Measurements from ENCODE around the gene SFRP5.

SFRP5 gene

DNA sequence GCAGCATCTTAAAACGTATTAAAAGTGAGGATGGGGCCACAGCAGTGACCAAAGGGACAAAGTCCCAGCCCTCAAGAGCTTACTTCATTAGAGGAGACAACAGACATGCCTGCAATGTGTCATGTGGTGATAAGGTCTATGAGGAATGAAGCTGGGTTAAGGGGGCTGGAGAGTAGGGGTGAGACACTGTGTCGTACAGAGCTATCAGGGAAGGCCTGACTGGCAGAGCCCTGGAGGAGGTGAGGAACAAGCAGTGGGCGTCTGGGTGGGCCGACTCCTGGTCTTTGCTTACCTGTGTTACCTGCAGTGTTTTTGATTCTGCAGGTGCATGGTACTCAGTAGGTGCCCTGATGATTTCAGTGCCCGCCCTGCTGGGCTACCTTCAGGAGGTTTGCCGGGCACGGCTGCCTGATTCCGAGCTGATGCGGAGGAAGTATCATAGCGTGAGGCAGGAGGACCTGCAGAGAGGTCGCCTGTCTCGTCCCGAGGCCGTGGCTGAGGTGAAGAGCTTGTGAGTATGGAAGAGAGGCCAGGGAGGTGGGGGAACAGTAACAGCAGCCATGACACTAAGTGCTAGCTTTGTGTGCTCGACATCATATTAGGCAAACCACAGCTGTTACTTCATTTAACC lies 27.3 kb downstream of the SFRP5 start:
- Histone ChIP-seq H4K20me1 (ENCODE audit: insufficient read depth) (no peaks in the 10 kb centered on the region), H3K27me3 (ENCODE audit: insufficient read depth, low read depth) (no peaks in the 10 kb centered on the region), H3K4me3 (IDR thresholded peaks at IDR 0.05; ENCODE audit: insufficient read depth, low read depth, low read length) (no peak overlapping the region), H3K9ac (no peak overlapping the region), H3K36me3 (ENCODE audit: insufficient read depth) (no peaks in the 10 kb centered on the region; the same call in 1 of the 2 replicates), H3K4me2 (no peak overlapping the region), H3K4me1 (ENCODE audit: low read depth, poor library complexity, severe bottlenecking) (no peaks in the 10 kb centered on the region), H2AFZ (ENCODE audit: low read depth) (no peak overlapping the region), H3K79me2 (ENCODE audit: insufficient read depth, low read depth) (peaks cover 20% of the 10 kb centered on the region; the same call in 1 of the 2 replicates), H3K27ac (no peak overlapping the region)
- TF ChIP-seq, protein P1, sequence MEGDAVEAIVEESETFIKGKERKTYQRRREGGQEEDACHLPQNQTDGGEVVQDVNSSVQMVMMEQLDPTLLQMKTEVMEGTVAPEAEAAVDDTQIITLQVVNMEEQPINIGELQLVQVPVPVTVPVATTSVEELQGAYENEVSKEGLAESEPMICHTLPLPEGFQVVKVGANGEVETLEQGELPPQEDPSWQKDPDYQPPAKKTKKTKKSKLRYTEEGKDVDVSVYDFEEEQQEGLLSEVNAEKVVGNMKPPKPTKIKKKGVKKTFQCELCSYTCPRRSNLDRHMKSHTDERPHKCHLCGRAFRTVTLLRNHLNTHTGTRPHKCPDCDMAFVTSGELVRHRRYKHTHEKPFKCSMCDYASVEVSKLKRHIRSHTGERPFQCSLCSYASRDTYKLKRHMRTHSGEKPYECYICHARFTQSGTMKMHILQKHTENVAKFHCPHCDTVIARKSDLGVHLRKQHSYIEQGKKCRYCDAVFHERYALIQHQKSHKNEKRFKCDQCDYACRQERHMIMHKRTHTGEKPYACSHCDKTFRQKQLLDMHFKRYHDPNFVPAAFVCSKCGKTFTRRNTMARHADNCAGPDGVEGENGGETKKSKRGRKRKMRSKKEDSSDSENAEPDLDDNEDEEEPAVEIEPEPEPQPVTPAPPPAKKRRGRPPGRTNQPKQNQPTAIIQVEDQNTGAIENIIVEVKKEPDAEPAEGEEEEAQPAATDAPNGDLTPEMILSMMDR (conservative IDR thresholded peaks at IDR 0.05; ENCODE audit: low read depth, low read length): no peak

DNA sequence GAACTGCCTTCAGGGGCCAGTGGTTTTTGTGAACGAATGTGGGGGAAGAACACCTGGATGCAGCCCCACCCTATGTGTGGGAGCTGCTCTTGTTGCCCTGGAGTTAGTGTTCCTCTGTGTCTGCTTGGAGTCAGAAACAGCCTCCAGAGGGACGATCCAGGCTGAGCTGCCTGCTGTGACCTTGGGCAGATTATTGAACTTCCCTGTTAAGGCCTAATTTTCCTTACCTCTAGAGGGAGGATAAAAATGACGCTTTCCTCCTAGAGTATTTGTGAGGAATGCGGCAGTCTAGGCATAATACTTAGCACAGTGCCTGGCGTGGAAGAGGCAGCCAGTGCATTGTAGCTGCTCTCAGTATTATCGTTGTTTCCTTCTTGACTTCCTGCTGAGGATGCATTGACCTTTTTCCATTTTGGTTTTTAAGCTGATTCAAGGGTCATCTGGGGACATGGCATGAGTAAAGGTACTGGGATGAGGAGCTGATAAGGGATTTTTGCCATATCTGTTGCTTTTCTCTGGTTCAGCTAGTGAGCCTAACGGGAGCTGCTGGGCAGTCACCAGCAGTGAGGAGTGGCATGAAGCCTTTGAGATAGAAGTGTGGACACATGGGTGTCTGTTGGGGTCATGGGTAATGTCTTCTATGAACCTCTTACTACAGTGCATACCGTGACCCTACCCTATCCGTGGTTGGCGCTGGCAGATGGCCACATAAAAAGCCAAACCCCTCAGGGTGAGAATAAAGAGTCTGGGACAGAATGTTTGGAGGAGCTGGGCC lies 28.4 kb downstream of the SFRP5 start:
- no peak overlapping the region for H3K4me2 ChIP-seq
- no peaks in the 10 kb centered on the region for H4K20me1 ChIP-seq (ENCODE audit: insufficient read depth)
- H3K27ac ChIP-seq: no peak overlapping the region
- peaks cover 4% of the 10 kb centered on the region for H3K4me1 ChIP-seq (ENCODE audit: low read depth, poor library complexity, severe bottlenecking)
- no peak overlapping the region for H3K9ac ChIP-seq
- TF ChIP-seq, protein P1 (conservative IDR thresholded peaks at IDR 0.05; ENCODE audit: low read depth, low read length): no peak
- no peak overlapping the region for H2AFZ ChIP-seq (ENCODE audit: low read depth)
- H3K27me3 ChIP-seq (ENCODE audit: insufficient read depth, low read depth): no peaks in the 10 kb centered on the region
- H3K4me3 ChIP-seq (IDR thresholded peaks at IDR 0.05; ENCODE audit: insufficient read depth, low read depth, low read length): no peak overlapping the region
- no peaks in the 10 kb centered on the region; the same call in 1 of the 2 replicates for H3K36me3 ChIP-seq (ENCODE audit: insufficient read depth)
- peaks cover 29% of the 10 kb centered on the region for H3K79me2 ChIP-seq (ENCODE audit: insufficient read depth, low read depth)

GRCh38 chr10:97740613-97741012 lies 31.2 kb downstream of the SFRP5 start:
- no peaks in the 10 kb centered on the region for H4K20me1 ChIP-seq (ENCODE audit: insufficient read depth)
- H3K9ac ChIP-seq: no peak overlapping the region
- peaks cover 43% of the 10 kb centered on the region for H3K79me2 ChIP-seq (ENCODE audit: insufficient read depth, low read depth)
- no peaks in the 10 kb centered on the region for H3K27me3 ChIP-seq (ENCODE audit: insufficient read depth, low read depth)
- H3K4me1 ChIP-seq (ENCODE audit: low read depth, poor library complexity, severe bottlenecking): peaks cover 13% of the 10 kb centered on the region
- no peak overlapping the region for H3K4me3 ChIP-seq (IDR thresholded peaks at IDR 0.05; ENCODE audit: insufficient read depth, low read depth, low read length)
- no peak overlapping the region for H3K4me2 ChIP-seq
- TF ChIP-seq, protein P1 (conservative IDR thresholded peaks at IDR 0.05; ENCODE audit: low read depth, low read length): no peak
- no peak overlapping the region for H2AFZ ChIP-seq (ENCODE audit: low read depth)
- no peaks in the 10 kb centered on the region; the same call in 1 of the 2 replicates for H3K36me3 ChIP-seq (ENCODE audit: insufficient read depth)
- no peak overlapping the region for H3K27ac ChIP-seq

GRCh38 chr10:97738616-97739015 lies 33.2 kb downstream of the SFRP5 start:
- no peak overlapping the region for H3K9ac ChIP-seq
- no peak overlapping the region for H2AFZ ChIP-seq (ENCODE audit: low read depth)
- H3K4me2 ChIP-seq: peak overlapping the region; percentile 90; the same call in 1 of the 2 replicates
- no peak overlapping the region for H3K27ac ChIP-seq
- H3K27me3 ChIP-seq (ENCODE audit: insufficient read depth, low read depth): no peaks in the 10 kb centered on the region
- H3K4me3 ChIP-seq (IDR thresholded peaks at IDR 0.05; ENCODE audit: insufficient read depth, low read depth, low read length): no peak overlapping the region
- H4K20me1 ChIP-seq (ENCODE audit: insufficient read depth): no peaks in the 10 kb centered on the region
- H3K79me2 ChIP-seq (ENCODE audit: insufficient read depth, low read depth): peaks cover 43% of the 10 kb centered on the region
- H3K4me1 ChIP-seq (ENCODE audit: low read depth, poor library complexity, severe bottlenecking): peaks cover 13% of the 10 kb centered on the region
- TF ChIP-seq, protein P1 (conservative IDR thresholded peaks at IDR 0.05; ENCODE audit: low read depth, low read length): no peak
- H3K36me3 ChIP-seq (ENCODE audit: insufficient read depth): no peaks in the 10 kb centered on the region; the same call in 1 of the 2 replicates

Data from KMS-11 (cell line).